ENCODE results near the gene RGS16.

DNA sequence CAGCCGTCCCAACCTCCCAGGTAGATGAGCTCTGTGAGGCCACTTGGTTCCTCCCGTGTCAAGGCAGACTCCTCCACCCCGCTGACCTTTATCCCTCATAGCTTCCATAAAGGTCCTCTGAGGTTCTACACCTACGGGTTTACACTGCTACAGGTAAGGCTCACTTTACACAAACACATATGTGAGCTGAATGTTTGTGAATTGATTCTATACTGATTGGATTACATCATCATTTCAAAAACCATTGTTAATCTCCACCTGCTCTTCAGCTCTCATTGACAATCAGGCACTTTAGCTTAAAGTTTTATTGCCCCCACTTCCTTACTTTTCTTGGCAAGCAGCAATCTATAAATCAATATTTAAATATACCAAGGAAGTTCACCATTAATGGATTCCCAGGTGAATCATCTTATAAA, 12.8 kb upstream of the RGS16 start:
- TF ChIP-seq, protein P1, sequence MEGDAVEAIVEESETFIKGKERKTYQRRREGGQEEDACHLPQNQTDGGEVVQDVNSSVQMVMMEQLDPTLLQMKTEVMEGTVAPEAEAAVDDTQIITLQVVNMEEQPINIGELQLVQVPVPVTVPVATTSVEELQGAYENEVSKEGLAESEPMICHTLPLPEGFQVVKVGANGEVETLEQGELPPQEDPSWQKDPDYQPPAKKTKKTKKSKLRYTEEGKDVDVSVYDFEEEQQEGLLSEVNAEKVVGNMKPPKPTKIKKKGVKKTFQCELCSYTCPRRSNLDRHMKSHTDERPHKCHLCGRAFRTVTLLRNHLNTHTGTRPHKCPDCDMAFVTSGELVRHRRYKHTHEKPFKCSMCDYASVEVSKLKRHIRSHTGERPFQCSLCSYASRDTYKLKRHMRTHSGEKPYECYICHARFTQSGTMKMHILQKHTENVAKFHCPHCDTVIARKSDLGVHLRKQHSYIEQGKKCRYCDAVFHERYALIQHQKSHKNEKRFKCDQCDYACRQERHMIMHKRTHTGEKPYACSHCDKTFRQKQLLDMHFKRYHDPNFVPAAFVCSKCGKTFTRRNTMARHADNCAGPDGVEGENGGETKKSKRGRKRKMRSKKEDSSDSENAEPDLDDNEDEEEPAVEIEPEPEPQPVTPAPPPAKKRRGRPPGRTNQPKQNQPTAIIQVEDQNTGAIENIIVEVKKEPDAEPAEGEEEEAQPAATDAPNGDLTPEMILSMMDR (IDR thresholded peaks at IDR 0.05): no peak
- no peak for TF ChIP-seq POLR2A (IDR thresholded peaks at IDR 0.05)
